HEK293 (cell line): ENCODE results near the gene RNF40.

Source experiments
- KLF10 ChIP-seq: fragments of 450-650 bp; IDR thresholded peaks from 2 replicates; pipeline ENCODE4 v1.5.1; 2018; ENCODE audit warnings: missing biosample characterization, mild to moderate bottlenecking, missing genetic modification characterization
- KLF9 ChIP-seq: fragments of 450-650 bp; formaldehyde crosslinking; IDR thresholded peaks from 2 replicates; pipeline ENCODE4 v1.5.1; 2016; ENCODE audit warnings: missing biosample characterization, missing genetic modification characterization, low read depth
- MZF1 ChIP-seq: fragments of 450-650 bp; formaldehyde crosslinking; IDR thresholded peaks from 2 replicates; pipeline ENCODE4 v1.5.1; 2017; ENCODE audit warnings: missing biosample characterization, missing genetic modification characterization, borderline replicate concordance
- PRDM1 ChIP-seq: fragments of 450-650 bp; formaldehyde crosslinking; IDR thresholded peaks from 2 replicates; pipeline ENCODE4; 2016; ENCODE audit warnings: missing biosample characterization, missing genetic modification characterization
- SP3 ChIP-seq: fragments of 450-650 bp; formaldehyde crosslinking; IDR thresholded peaks from 2 replicates; pipeline ENCODE4 v1.5.1; 2016; ENCODE audit warnings: missing biosample characterization, missing genetic modification characterization
- ZBTB17 ChIP-seq: fragments of 450-650 bp; formaldehyde crosslinking; IDR thresholded peaks from 2 replicates; pipeline ENCODE4 v1.5.1; 2016; ENCODE audit warnings: missing biosample characterization, missing genetic modification characterization
- ZNF223 ChIP-seq: fragments of 450-650 bp; formaldehyde crosslinking; IDR thresholded peaks from 2 replicates; pipeline ENCODE4 v1.5.1; 2016; ENCODE audit warnings: missing biosample characterization, missing genetic modification characterization
- ZNF501 ChIP-seq: fragments of 450-650 bp; formaldehyde crosslinking; IDR thresholded peaks from 2 replicates; pipeline ENCODE4 v1.5.1; 2016; ENCODE audit warnings: missing biosample characterization, missing genetic modification characterization
- ZNF654 ChIP-seq: fragments of 450-650 bp; formaldehyde crosslinking; IDR thresholded peaks from 2 replicates; pipeline ENCODE4 v1.5.1; 2016; ENCODE audit warnings: low read depth, missing biosample characterization, missing genetic modification characterization
- ZNF677 ChIP-seq: fragments of 450-650 bp; IDR thresholded peaks from 2 replicates; pipeline ENCODE4 v1.5.0; 2018; ENCODE audit warnings: missing biosample characterization, mild to moderate bottlenecking, missing genetic modification characterization, moderate library complexity
- TF ChIP-seq, protein P1 (sequence below): fragments of 450-650 bp; formaldehyde crosslinking; IDR thresholded peaks from 2 replicates; pipeline ENCODE4 v1.5.1; 2017; ENCODE audit warnings: missing biosample characterization, missing genetic modification characterization
- TF ChIP-seq, protein P2 (sequence below): fragments of 450-650 bp; formaldehyde crosslinking; IDR thresholded peaks from 2 replicates; pipeline ENCODE4 v1.5.1; 2016; ENCODE audit warnings: missing biosample characterization, missing genetic modification characterization
- TF ChIP-seq, protein P3 (sequence below): fragments of 450-650 bp; formaldehyde crosslinking; IDR thresholded peaks from 2 replicates; pipeline ENCODE4 v1.5.1; 2017; ENCODE audit warnings: missing biosample characterization, missing genetic modification characterization
- TF ChIP-seq, protein P4 (sequence below): fragments of 450-650 bp; formaldehyde crosslinking; IDR thresholded peaks from 2 replicates; pipeline ENCODE4 v1.5.1; 2016; ENCODE audit warnings: missing biosample characterization, missing genetic modification characterization
- TF ChIP-seq, protein P5 (sequence below): fragments of 450-650 bp; formaldehyde crosslinking; IDR thresholded peaks from 2 replicates; pipeline ENCODE4 v1.5.1; 2017; ENCODE audit warnings: missing biosample characterization, mild to moderate bottlenecking, missing genetic modification characterization, moderate library complexity
- TF ChIP-seq, protein P6 (sequence below): fragments of 450-650 bp; formaldehyde crosslinking; IDR thresholded peaks from 2 replicates; pipeline ENCODE4 v1.5.1; 2016; ENCODE audit warnings: missing biosample characterization, missing genetic modification characterization

The RNF40 gene

DNA sequence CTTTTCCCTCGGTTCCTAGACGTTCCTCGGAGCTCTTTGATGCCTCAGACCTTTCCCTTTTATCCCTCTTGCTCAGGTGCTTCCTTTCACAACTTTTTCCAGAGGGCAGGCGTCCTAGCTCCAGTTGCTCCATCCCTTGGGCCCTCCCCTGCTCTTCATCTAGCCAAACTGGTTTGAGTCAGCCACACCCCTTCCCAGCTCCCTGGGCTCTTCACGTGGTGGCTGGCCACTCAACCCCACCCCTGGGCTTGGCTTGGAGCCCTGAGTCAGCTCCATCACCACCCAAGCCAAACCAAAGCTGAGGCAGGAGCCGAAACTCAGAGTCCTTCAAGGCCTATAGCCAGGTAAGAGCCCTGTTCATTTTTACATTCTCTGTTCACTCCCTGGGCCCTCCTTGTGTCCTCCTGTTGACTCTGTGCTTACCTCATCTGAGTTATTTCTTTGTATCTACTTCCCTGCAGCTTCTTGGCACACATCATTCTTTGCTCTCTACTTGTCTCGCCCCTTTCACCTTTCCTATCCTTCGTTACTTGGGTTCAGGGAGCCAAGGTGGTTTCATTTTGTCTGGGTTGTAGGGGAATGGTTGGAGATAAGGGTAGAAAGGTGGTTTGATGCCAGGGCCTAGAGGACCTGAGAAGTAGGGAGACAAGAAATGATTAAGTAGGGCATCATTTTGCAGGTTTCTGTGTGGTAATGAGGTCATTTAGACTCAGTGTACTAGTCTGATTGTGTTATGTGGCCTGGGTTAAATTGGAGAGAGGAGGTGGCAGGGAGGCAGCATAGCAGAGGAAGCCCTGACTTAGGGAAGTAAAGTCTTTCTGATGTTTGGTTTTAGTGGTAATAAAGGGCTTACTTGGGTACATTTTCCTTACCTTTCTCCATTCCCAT is 21.5 kb upstream of the RNF40 start (continued):
- TF ChIP-seq, protein P1, sequence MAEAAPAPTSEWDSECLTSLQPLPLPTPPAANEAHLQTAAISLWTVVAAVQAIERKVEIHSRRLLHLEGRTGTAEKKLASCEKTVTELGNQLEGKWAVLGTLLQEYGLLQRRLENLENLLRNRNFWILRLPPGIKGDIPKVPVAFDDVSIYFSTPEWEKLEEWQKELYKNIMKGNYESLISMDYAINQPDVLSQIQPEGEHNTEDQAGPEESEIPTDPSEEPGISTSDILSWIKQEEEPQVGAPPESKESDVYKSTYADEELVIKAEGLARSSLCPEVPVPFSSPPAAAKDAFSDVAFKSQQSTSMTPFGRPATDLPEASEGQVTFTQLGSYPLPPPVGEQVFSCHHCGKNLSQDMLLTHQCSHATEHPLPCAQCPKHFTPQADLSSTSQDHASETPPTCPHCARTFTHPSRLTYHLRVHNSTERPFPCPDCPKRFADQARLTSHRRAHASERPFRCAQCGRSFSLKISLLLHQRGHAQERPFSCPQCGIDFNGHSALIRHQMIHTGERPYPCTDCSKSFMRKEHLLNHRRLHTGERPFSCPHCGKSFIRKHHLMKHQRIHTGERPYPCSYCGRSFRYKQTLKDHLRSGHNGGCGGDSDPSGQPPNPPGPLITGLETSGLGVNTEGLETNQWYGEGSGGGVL (tag by site-specific recombination), result no peak
- TF ChIP-seq ZBTB17 (tag by site-specific recombination) (peak; percentile 54), ZNF223 (tag by site-specific recombination) (no peak), ZNF677 (tag by site-specific recombination) (no peak), MZF1 (tag by site-specific recombination) (no peak), ZNF501 (tag by site-specific recombination) (no peak), SP3 (tag by site-specific recombination) (peak; percentile 47), KLF10 (peak; percentile 61), ZNF654 (tag by site-specific recombination) (no peak), KLF9 (tag by site-specific recombination) (peak; percentile 83), PRDM1 (tag by site-specific recombination) (peak; percentile 95)
- TF ChIP-seq, protein P2, sequence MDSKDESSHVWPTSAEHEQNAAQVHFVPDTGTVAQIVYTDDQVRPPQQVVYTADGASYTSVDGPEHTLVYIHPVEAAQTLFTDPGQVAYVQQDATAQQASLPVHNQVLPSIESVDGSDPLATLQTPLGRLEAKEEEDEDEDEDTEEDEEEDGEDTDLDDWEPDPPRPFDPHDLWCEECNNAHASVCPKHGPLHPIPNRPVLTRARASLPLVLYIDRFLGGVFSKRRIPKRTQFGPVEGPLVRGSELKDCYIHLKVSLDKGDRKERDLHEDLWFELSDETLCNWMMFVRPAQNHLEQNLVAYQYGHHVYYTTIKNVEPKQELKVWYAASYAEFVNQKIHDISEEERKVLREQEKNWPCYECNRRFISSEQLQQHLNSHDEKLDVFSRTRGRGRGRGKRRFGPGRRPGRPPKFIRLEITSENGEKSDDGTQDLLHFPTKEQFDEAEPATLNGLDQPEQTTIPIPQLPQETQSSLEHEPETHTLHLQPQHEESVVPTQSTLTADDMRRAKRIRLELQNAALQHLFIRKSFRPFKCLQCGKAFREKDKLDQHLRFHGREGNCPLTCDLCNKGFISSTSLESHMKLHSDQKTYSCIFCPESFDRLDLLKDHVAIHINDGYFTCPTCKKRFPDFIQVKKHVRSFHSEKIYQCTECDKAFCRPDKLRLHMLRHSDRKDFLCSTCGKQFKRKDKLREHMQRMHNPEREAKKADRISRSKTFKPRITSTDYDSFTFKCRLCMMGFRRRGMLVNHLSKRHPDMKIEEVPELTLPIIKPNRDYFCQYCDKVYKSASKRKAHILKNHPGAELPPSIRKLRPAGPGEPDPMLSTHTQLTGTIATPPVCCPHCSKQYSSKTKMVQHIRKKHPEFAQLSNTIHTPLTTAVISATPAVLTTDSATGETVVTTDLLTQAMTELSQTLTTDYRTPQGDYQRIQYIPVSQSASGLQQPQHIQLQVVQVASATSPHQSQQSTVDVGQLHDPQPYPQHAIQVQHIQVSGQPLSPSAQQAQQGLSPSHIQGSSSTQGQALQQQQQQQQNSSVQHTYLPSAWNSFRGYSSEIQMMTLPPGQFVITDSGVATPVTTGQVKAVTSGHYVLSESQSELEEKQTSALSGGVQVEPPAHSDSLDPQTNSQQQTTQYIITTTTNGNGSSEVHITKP (tag by site-specific recombination), result peak; percentile 89
- TF ChIP-seq, protein P3, sequence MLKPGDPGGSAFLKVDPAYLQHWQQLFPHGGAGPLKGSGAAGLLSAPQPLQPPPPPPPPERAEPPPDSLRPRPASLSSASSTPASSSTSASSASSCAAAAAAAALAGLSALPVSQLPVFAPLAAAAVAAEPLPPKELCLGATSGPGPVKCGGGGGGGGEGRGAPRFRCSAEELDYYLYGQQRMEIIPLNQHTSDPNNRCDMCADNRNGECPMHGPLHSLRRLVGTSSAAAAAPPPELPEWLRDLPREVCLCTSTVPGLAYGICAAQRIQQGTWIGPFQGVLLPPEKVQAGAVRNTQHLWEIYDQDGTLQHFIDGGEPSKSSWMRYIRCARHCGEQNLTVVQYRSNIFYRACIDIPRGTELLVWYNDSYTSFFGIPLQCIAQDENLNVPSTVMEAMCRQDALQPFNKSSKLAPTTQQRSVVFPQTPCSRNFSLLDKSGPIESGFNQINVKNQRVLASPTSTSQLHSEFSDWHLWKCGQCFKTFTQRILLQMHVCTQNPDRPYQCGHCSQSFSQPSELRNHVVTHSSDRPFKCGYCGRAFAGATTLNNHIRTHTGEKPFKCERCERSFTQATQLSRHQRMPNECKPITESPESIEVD (tag by site-specific recombination), result no peak
- TF ChIP-seq, protein P4, sequence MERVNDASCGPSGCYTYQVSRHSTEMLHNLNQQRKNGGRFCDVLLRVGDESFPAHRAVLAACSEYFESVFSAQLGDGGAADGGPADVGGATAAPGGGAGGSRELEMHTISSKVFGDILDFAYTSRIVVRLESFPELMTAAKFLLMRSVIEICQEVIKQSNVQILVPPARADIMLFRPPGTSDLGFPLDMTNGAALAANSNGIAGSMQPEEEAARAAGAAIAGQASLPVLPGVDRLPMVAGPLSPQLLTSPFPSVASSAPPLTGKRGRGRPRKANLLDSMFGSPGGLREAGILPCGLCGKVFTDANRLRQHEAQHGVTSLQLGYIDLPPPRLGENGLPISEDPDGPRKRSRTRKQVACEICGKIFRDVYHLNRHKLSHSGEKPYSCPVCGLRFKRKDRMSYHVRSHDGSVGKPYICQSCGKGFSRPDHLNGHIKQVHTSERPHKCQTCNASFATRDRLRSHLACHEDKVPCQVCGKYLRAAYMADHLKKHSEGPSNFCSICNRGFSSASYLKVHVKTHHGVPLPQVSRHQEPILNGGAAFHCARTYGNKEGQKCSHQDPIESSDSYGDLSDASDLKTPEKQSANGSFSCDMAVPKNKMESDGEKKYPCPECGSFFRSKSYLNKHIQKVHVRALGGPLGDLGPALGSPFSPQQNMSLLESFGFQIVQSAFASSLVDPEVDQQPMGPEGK (tag by site-specific recombination), result peak; percentile 45; the same call in 1 of the 2 replicates
- TF ChIP-seq, protein P5, sequence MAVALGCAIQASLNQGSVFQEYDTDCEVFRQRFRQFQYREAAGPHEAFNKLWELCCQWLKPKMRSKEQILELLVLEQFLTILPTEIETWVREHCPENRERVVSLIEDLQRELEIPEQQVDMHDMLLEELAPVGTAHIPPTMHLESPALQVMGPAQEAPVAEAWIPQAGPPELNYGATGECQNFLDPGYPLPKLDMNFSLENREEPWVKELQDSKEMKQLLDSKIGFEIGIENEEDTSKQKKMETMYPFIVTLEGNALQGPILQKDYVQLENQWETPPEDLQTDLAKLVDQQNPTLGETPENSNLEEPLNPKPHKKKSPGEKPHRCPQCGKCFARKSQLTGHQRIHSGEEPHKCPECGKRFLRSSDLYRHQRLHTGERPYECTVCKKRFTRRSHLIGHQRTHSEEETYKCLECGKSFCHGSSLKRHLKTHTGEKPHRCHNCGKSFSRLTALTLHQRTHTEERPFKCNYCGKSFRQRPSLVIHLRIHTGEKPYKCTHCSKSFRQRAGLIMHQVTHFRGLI (tag by site-specific recombination), result 0 out of 2 replicates have a peak, but pooled peaks have one; percentile 33
- TF ChIP-seq, protein P6, sequence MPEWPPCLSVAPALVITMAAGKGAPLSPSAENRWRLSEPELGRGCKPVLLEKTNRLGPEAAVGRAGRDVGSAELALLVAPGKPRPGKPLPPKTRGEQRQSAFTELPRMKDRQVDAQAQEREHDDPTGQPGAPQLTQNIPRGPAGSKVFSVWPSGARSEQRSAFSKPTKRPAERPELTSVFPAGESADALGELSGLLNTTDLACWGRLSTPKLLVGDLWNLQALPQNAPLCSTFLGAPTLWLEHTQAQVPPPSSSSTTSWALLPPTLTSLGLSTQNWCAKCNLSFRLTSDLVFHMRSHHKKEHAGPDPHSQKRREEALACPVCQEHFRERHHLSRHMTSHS (tag by site-specific recombination), result no peak
